Fibroblast of pulmonary artery (primary cell): ENCODE data around the gene ASB18.

Experiments
- DNase-seq: peaks from one replicate; pipeline ENCODE4 v3.0.0-alpha.2; 2010; ENCODE audit warnings: low read depth
- H3K4me3 ChIP-seq: replicated peaks from 2 replicates; pipeline ENCODE4 v1.5.1; 2011; ENCODE audit warnings: low read depth, mild to moderate bottlenecking, control low read depth, low read length, moderate library complexity
- CTCF ChIP-seq: IDR thresholded peaks from 2 replicates; pipeline ENCODE4 v1.5.1; 2011; ENCODE audit warnings: mild to moderate bottlenecking, control low read depth, low read length, inconsistent platforms; ENCODE audit errors: missing control alignments

Gene ASB18

GRCh38 chr2:236167297-236168109 is 96.7 kb downstream of the ASB18 start:
- DNase-seq, result peak; percentile 59
- peak overlapping the region; percentile 29 for H3K4me3 ChIP-seq
- TF ChIP-seq CTCF, result no peak

DNA sequence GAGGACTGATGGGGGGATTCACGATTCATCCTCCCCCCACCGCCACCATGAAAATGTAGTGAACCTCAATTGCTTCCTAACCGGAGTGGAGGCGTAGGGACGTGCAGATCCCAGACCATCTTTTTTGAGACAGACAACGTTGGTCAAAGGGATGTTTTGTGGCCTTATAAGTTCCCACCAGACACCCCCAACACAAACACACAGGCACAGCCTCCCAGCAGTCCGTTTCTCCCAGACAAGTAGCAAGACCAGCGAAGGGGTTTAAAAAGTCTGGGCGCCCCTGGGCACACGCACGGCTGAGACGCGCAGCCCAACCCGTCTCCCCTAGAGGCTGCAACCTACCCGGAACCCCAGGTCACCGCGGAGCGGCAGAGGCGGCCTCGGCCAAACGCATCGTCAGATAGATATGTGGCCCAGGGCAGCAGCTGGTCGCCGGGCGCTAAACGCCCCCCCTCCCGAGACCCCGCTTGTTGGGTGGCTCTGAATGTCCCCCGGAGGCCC is 97.4 kb downstream of the ASB18 start:
- no peak for DNase-seq
- no peak for TF ChIP-seq CTCF
- H3K4me3 ChIP-seq, result peak overlapping the region; percentile 19

- H3K4me3 ChIP-seq, result peak overlapping the region; percentile 9
- no peak for TF ChIP-seq CTCF
- DNase-seq, result peak; percentile 22
Observed at GRCh38 chr2:236165842-236166795, 98.1 kb downstream of the ASB18 start.

GRCh38 chr2:236164925-236165841 is 99.0 kb downstream of the ASB18 start:
- no peak for DNase-seq
- no peak for TF ChIP-seq CTCF
- H3K4me3 ChIP-seq, result peak overlapping the region; percentile 19

DNA sequence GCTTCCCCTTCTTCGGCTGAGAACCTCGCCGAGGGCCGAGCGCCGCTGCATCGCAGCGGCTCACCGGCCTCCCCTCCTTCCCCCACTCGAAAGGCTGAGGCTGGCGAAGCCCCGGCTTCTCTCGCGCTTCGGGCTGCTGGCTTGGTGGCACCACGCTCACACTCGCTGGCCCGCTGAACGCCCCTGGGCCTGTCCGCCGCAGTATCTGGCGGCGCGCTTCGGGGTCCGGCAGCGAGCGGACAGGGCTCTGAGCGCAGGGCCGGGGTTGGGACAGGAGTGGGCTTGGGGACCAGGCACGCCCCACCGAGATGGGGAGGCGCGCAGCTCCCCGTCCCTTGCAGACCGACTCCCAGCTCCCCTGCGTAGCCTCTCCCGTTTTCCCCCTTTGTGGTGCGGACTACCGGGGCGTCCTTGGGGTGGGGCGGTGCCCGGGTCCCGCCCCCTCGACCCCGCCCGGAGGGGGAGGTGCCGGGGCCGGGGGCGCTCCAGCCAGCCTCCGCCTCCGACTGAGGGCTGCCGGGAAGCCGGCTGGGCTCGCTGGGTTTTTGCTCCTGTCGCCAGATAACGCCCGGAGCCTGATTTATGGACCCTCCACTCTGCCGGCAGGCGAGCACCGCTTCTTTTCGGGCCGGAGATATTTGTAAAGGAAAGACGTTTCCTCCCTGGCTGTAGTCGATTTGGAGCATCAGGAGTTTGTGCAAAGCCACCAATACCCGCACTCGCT is 99.8 kb downstream of the ASB18 start:
- H3K4me3 ChIP-seq, result peak overlapping the region; percentile 37
- peak; percentile 16 for DNase-seq
- no peak for TF ChIP-seq CTCF
